GM12891 (cell line): ENCODE results near the gene KLHL18.

Source experiments
- POLR2A ChIP-seq: IDR thresholded peaks from 2 replicates; pipeline ENCODE4 v1.6.1; 2011; ENCODE audit warnings: low read depth, low read length, control low read depth
- POLR2AphosphoS5 ChIP-seq: IDR thresholded peaks from 2 replicates; pipeline ENCODE4 v1.6.1; 2011; ENCODE audit warnings: low read depth, low read length, control low read depth
- POU2F2 ChIP-seq: IDR thresholded peaks from 2 replicates; pipeline ENCODE4 v1.6.1; 2011; ENCODE audit warnings: low read depth, mild to moderate bottlenecking, control low read depth, low read length, moderate library complexity

DNA sequence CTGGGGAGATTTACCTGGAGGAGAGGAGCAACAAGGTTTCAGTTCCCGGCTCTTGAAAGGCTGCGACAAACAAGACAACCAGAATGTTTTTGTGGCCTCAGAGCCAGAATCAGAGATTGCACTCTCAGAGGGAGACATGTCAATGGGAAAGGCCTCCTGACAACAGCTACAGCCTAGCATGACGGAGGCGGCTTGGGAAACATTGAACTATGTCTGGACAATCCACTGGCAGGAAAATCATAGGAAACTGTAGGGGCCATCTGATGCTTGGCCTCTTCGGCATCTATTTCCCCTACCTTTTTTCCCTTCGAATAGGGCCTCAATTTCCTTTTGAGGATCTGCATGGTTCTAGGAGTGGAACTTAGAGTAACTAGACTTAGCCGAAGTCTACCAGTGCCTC lies 84.9 kb downstream of the KLHL18 start:
- TF ChIP-seq POLR2A (no peak), POLR2AphosphoS5 (no peak), POU2F2 (no peak)
